PC-3 (cell line): ENCODE data around the gene UBAC2.

Experiments used
- EZH2 ChIP-seq: fragments of 300-600 bp; sonication (generic); IDR thresholded peaks from one replicate; pipeline ENCODE4 v1.6.1; 2017; ENCODE audit warnings: antibody characterized with exemption, mild to moderate bottlenecking, low read length; ENCODE audit not compliant: unreplicated experiment
- EZH2phosphoT487 ChIP-seq: fragments of 300-600 bp; sonication (generic); IDR thresholded peaks from 2 replicates; pipeline ENCODE4 v1.6.1; 2018; ENCODE audit warnings: mild to moderate bottlenecking, antibody characterized with exemption, low read length, borderline replicate concordance
- TF ChIP-seq, protein P1 (sequence below): fragments of 300-600 bp; sonication (generic); conservative IDR thresholded peaks from 2 replicates; pipeline ENCODE4 v1.5.1; 2017; ENCODE audit warnings: antibody characterized with exemption, low read depth, mild to moderate bottlenecking, low read length

DNA sequence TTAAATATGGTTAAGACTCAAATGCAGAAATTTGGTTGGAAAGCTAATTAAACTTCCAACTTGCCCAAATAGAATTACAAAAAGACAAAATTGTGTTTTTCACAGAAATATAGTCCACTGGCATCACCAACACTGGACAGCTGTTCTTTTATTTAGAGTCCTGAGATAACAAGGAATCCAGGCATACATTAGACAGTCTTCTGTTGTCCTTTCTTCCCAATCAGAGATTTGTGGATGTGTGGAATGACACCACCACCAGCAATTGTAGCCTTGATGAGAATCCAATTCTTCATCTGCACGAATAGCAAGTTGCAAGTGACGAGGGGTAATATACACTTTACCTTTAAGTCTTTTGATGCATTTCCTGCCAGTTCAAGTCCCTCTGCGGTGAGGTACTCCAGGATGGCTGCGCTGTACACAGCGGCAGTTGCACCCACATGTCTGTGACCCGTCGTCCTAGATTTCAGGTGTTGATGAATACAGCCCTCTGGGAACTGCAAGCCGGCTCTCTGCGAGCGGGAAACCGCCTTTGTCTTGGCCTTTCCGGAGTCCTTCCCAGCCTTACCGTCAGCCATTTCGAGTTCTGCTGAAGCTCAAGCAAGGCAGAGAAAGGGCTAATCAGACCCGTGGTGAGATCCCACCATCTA is 14.7 kb downstream of the UBAC2 start:
- TF ChIP-seq, protein P1, sequence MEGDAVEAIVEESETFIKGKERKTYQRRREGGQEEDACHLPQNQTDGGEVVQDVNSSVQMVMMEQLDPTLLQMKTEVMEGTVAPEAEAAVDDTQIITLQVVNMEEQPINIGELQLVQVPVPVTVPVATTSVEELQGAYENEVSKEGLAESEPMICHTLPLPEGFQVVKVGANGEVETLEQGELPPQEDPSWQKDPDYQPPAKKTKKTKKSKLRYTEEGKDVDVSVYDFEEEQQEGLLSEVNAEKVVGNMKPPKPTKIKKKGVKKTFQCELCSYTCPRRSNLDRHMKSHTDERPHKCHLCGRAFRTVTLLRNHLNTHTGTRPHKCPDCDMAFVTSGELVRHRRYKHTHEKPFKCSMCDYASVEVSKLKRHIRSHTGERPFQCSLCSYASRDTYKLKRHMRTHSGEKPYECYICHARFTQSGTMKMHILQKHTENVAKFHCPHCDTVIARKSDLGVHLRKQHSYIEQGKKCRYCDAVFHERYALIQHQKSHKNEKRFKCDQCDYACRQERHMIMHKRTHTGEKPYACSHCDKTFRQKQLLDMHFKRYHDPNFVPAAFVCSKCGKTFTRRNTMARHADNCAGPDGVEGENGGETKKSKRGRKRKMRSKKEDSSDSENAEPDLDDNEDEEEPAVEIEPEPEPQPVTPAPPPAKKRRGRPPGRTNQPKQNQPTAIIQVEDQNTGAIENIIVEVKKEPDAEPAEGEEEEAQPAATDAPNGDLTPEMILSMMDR = no peak
- TF ChIP-seq EZH2phosphoT487 (no peak), EZH2 (no peak)
